Stimulated activated naive CD8-positive, alpha-beta T cell treated with anti-CD3 and anti-CD28 coated beads, Interleukin-15, Interleukin-2, amounts not matched to agents 100 ng/mL and 50 ng/mL, for 24 hours (primary cell): ENCODE results near the gene PLA2G3.

ENCODE experiments used
- H3K27ac Mint-ChIP-seq: one replicate; pipeline ENCODE4 v1.8.0; 2021; ENCODE audit warnings: mild to moderate bottlenecking, mixed read lengths
- H3K27me3 Mint-ChIP-seq: one replicate; pipeline ENCODE4 v1.8.0; 2021; ENCODE audit warnings: mixed read lengths
- H3K36me3 Mint-ChIP-seq: one replicate; pipeline ENCODE4 v1.8.0; 2021; ENCODE audit warnings: low read depth, mixed read lengths
- H3K4me1 Mint-ChIP-seq: one replicate; pipeline ENCODE4 v1.8.0; 2021; ENCODE audit warnings: low read depth, mixed read lengths
- H3K4me3 Mint-ChIP-seq: one replicate; pipeline ENCODE4 v1.8.0; 2021; ENCODE audit warnings: mild to moderate bottlenecking, mixed read lengths
- H3K9me3 Mint-ChIP-seq: one replicate; pipeline ENCODE4 v1.8.0; 2021; ENCODE audit warnings: mixed read lengths

The PLA2G3 gene

GRCh38 chr22:31137721-31138120 lies 2.6 kb downstream of the PLA2G3 start:
- no peaks in the 10 kb centered on the region for H3K9me3 Mint-ChIP-seq
- H3K4me3 Mint-ChIP-seq: no peak overlapping the region
- H3K4me1 Mint-ChIP-seq: no peaks in the 10 kb centered on the region
- H3K36me3 Mint-ChIP-seq: no peaks in the 10 kb centered on the region
- no peaks in the 10 kb centered on the region for H3K27me3 Mint-ChIP-seq
- H3K27ac Mint-ChIP-seq: no peak overlapping the region

- Mint-ChIP-seq H3K4me3 (no peak overlapping the region), H3K27ac (no peak overlapping the region), H3K4me1 (no peaks in the 10 kb centered on the region), H3K27me3 (no peaks in the 10 kb centered on the region), H3K36me3 (no peaks in the 10 kb centered on the region), H3K9me3 (no peaks in the 10 kb centered on the region)
Measured at GRCh38 chr22:31136711-31137110, 3.6 kb downstream of the PLA2G3 start.

- Mint-ChIP-seq H3K4me3 (no peak overlapping the region), H3K36me3 (no peaks in the 10 kb centered on the region), H3K27me3 (no peaks in the 10 kb centered on the region), H3K4me1 (no peaks in the 10 kb centered on the region), H3K9me3 (no peaks in the 10 kb centered on the region), H3K27ac (no peak overlapping the region)
Measured at GRCh38 chr22:31136155-31136554, 4.2 kb downstream of the PLA2G3 start.

GRCh38 chr22:31135706-31136105 lies 4.6 kb downstream of the PLA2G3 start:
- Mint-ChIP-seq H3K27ac (no peak overlapping the region), H3K9me3 (no peaks in the 10 kb centered on the region), H3K4me3 (no peak overlapping the region), H3K36me3 (no peaks in the 10 kb centered on the region), H3K27me3 (no peaks in the 10 kb centered on the region), H3K4me1 (no peaks in the 10 kb centered on the region)

- H3K27me3 Mint-ChIP-seq: no peaks in the 10 kb centered on the region
- H3K36me3 Mint-ChIP-seq: no peaks in the 10 kb centered on the region
- no peak overlapping the region for H3K27ac Mint-ChIP-seq
- H3K4me3 Mint-ChIP-seq: no peak overlapping the region
- H3K9me3 Mint-ChIP-seq: no peaks in the 10 kb centered on the region
- H3K4me1 Mint-ChIP-seq: no peaks in the 10 kb centered on the region
Measured at GRCh38 chr22:31134688-31135087, 5.6 kb downstream of the PLA2G3 start.

GRCh38 chr22:31133911-31134310 lies 6.4 kb downstream of the PLA2G3 start:
- no peak overlapping the region for H3K4me3 Mint-ChIP-seq
- no peaks in the 10 kb centered on the region for H3K27me3 Mint-ChIP-seq
- no peaks in the 10 kb centered on the region for H3K4me1 Mint-ChIP-seq
- H3K9me3 Mint-ChIP-seq: no peaks in the 10 kb centered on the region
- H3K36me3 Mint-ChIP-seq: no peaks in the 10 kb centered on the region
- H3K27ac Mint-ChIP-seq: no peak overlapping the region

GRCh38 chr22:31130873-31131272 lies 9.4 kb downstream of the PLA2G3 start:
- Mint-ChIP-seq H3K4me1 (no peaks in the 10 kb centered on the region), H3K9me3 (no peaks in the 10 kb centered on the region), H3K27ac (no peak overlapping the region), H3K4me3 (no peak overlapping the region), H3K36me3 (no peaks in the 10 kb centered on the region), H3K27me3 (no peaks in the 10 kb centered on the region)

- Mint-ChIP-seq H3K4me3 (no peak overlapping the region), H3K27me3 (no peaks in the 10 kb centered on the region), H3K36me3 (no peaks in the 10 kb centered on the region), H3K27ac (no peak overlapping the region), H3K9me3 (no peaks in the 10 kb centered on the region), H3K4me1 (no peaks in the 10 kb centered on the region)
Measured at GRCh38 chr22:31128156-31128555, 12.2 kb downstream of the PLA2G3 start.

GRCh38 chr22:31127181-31127772 lies 13.0 kb downstream of the PLA2G3 start:
- Mint-ChIP-seq H3K27ac (no peak overlapping the region), H3K9me3 (no peaks in the 10 kb centered on the region), H3K4me3 (no peak overlapping the region)

GRCh38 chr22:31126869-31127175 lies 13.5 kb downstream of the PLA2G3 start:
- Mint-ChIP-seq H3K4me3 (no peak overlapping the region), H3K27me3 (no peaks in the 10 kb centered on the region), H3K27ac (no peak overlapping the region), H3K36me3 (no peaks in the 10 kb centered on the region), H3K4me1 (no peaks in the 10 kb centered on the region), H3K9me3 (no peaks in the 10 kb centered on the region)

More at GRCh38 chr22:31127181-31127772, 13.0 kb downstream of the PLA2G3 start:
- Mint-ChIP-seq H3K36me3 (no peaks in the 10 kb centered on the region), H3K4me1 (no peaks in the 10 kb centered on the region), H3K27me3 (no peaks in the 10 kb centered on the region)

- Mint-ChIP-seq H3K36me3 (no peaks in the 10 kb centered on the region), H3K4me1 (no peaks in the 10 kb centered on the region), H3K27ac (no peak overlapping the region), H3K27me3 (no peaks in the 10 kb centered on the region), H3K9me3 (no peaks in the 10 kb centered on the region), H3K4me3 (no peak overlapping the region)
Measured at GRCh38 chr22:31126128-31126868, 14.0 kb downstream of the PLA2G3 start.

- Mint-ChIP-seq H3K4me1 (no peaks in the 10 kb centered on the region), H3K9me3 (no peaks in the 10 kb centered on the region), H3K36me3 (no peaks in the 10 kb centered on the region), H3K27ac (no peak overlapping the region), H3K4me3 (no peak overlapping the region), H3K27me3 (no peaks in the 10 kb centered on the region)
Measured at GRCh38 chr22:31125521-31126117, 14.7 kb downstream of the PLA2G3 start.

GRCh38 chr22:31124811-31125465 lies 15.4 kb downstream of the PLA2G3 start:
- H3K4me1 Mint-ChIP-seq: no peaks in the 10 kb centered on the region
- no peaks in the 10 kb centered on the region for H3K27me3 Mint-ChIP-seq
- no peak overlapping the region for H3K27ac Mint-ChIP-seq
- no peak overlapping the region for H3K4me3 Mint-ChIP-seq
- H3K9me3 Mint-ChIP-seq: no peaks in the 10 kb centered on the region
- H3K36me3 Mint-ChIP-seq: no peaks in the 10 kb centered on the region

GRCh38 chr22:31124290-31124689 lies 16.0 kb downstream of the PLA2G3 start:
- H3K27me3 Mint-ChIP-seq: no peaks in the 10 kb centered on the region
- no peaks in the 10 kb centered on the region for H3K9me3 Mint-ChIP-seq
- H3K27ac Mint-ChIP-seq: no peak overlapping the region
- no peaks in the 10 kb centered on the region for H3K36me3 Mint-ChIP-seq
- no peak overlapping the region for H3K4me3 Mint-ChIP-seq
- no peaks in the 10 kb centered on the region for H3K4me1 Mint-ChIP-seq

- H3K27ac Mint-ChIP-seq: no peak overlapping the region
Measured at GRCh38 chr22:31123292-31123602, 17.1 kb downstream of the PLA2G3 start.

More at GRCh38 chr22:31123292-31123602, 17.1 kb downstream of the PLA2G3 start:
- no peaks in the 10 kb centered on the region for H3K9me3 Mint-ChIP-seq
- H3K27me3 Mint-ChIP-seq: no peaks in the 10 kb centered on the region
- no peak overlapping the region for H3K4me3 Mint-ChIP-seq
- H3K4me1 Mint-ChIP-seq: no peaks in the 10 kb centered on the region
- H3K36me3 Mint-ChIP-seq: no peaks in the 10 kb centered on the region
